Bladder microvascular endothelial cell (primary cell): ENCODE data around the gene AIPL1. TPM values are rescaled to one million over a fixed set of nuclear protein-coding genes. Genes with fewer than 3 reads are reported as not detected.

Source experiments
- total RNA-seq: library from RNA; depleted of rRNA; stranded (reverse); fragments of >200 nt; gene quantifications from 2 replicates; pipeline ENCODE4 v1.2.3, GENCODE V29; 2014

AIPL1 gene, protein sequence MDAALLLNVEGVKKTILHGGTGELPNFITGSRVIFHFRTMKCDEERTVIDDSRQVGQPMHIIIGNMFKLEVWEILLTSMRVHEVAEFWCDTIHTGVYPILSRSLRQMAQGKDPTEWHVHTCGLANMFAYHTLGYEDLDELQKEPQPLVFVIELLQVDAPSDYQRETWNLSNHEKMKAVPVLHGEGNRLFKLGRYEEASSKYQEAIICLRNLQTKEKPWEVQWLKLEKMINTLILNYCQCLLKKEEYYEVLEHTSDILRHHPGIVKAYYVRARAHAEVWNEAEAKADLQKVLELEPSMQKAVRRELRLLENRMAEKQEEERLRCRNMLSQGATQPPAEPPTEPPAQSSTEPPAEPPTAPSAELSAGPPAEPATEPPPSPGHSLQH
- not detected in 2 replicates for total RNA-seq

DNA sequence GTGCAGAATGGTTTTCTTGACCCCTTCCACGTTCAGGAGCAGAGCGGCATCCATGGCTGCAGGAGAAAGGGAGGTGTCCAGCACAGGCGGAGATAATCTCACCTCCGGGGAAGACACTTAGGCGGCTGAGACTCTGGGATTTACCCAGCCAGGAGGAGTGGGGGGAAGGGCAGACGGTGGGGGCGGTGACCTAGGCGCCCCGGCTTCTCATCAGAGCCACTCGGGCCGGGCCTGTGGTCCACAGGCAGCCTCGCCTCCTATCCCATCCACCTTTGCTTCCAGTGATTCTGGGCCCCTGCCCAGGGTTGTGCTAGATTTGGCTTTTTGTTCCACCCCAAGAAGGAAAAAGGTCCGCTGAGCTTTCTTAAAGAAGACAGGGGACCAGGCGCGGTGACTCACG, at the start of gene AIPL1:
TSS of gene AIPL1 (minus strand) at position 71 of the 400 bp plus-strand sequence. CDS start at position 54, 17 bp downstream.

DNA sequence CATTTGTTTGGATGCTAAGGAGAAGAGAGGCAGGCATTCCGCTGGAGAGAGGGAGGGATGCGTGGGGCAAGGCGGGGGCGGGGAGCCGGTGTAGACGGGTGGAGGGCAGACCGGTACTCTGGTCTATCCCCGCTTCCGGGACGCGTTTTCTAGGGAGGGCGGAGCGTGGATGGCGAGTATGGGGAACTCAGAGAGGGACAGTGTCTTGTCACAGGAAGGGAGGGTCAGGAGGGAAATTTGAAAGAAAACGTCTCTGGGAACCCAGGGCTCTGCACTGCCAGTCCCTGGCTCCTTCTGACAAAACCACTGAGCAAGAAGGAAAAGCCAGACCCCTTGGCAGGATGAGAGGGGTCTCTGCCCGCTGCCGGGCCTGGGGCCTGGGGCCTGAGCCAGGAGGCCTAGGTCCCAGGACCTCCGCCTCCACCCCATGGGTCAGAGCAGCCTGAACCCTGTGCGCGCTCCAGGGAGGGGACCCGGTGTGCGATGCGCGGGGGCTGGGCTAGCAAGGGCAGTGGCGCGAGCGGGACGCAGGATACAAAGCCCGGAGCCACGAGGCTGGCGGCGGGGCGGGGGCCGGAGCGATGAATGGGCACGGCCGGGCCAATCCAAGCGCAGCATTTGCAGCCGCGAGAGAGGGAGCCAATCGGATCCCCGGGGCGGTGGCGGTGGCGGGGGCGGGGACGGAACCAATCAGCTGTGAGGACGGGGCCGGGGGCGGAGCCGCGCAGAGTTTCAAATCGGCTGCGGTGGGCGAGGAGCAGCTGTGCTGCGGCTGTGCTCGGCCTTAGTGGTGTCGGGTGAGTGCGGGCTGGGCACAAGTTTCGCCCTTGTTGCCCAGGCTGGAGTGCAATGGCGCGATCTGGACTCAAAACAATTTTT, 9.0 kb upstream of the AIPL1 start, which contains the start of gene PIMREG:
TSS of gene PIMREG (plus strand) at position 764 of the 879 bp plus-strand sequence. CDS start 656 bp downstream, outside the sequence.

Other genes with a start within 250 kb of the AIPL1 start
- gene PIMREG, start 9.3 kb upstream of the AIPL1 start, total RNA-seq: 16.3 and 32.2 TPM in 2 replicates
- gene PITPNM3, start 121.4 kb upstream of the AIPL1 start, total RNA-seq: 0.13 and 0.16 TPM in 2 replicates
- 8.9 and 11.8 TPM in 2 replicates for gene KIAA0753, start 205.6 kb upstream of the AIPL1 start, total RNA-seq
- 47.5 and 77.1 TPM in 2 replicates for gene TXNDC17, start 205.9 kb upstream of the AIPL1 start, total RNA-seq
- 7.8 and 10.6 TPM in 2 replicates for gene MED31, start 216.5 kb upstream of the AIPL1 start, total RNA-seq
- gene C17orf100, start 216.6 kb upstream of the AIPL1 start, total RNA-seq: 0.16 and 0.31 TPM in 2 replicates